Naive thymus-derived CD4-positive, alpha-beta T cell (primary cell): Measurements from ENCODE around the gene ITPRIP. TPM values are rescaled to one million over a fixed set of nuclear protein-coding genes. Genes with fewer than 3 reads are reported as not detected.

Experiments
- ATAC-seq: fragments of 150-1000 bp; cut with Tn5 transposase; 2 replicates; pipeline ENCODE4 v1.10.0; 2021; ENCODE audit warnings: mild to moderate bottlenecking, moderate library complexity
- CTCF ChIA-PET: fragments of 350-600 bp; sonication (Branson Sonifier 250); formaldehyde crosslinking; loops from one replicate; lab custom pipeline; 2021; ENCODE audit warnings: antibody characterized with exemption; lab: Charles Lee
- POLR2A ChIA-PET: fragments of 350-600 bp; sonication (Branson Sonifier 250); formaldehyde crosslinking; loops from one replicate; lab custom pipeline; 2021; ENCODE audit warnings: antibody characterized with exemption, inconsistent platforms; lab: Charles Lee
- DNase-seq, 9 donors: peaks; one replicate each; pipeline versions ENCODE4 v3.0.0 to v3.0.0-alpha.2; 2020 to 2022; ENCODE audit warnings: mixed read lengths in 1 of 9
- H3K27ac ChIP-seq: one replicate; pipeline ENCODE4 v1.7.0; 2013; ENCODE audit warnings: mild to moderate bottlenecking, low read depth, low read length, moderate library complexity
- H3K27me3 ChIP-seq, 2 donors: one replicate each; pipeline ENCODE4 v1.7.0; 2013; ENCODE audit warnings: low read length in 2 of 2, mild to moderate bottlenecking in 2 of 2, moderate library complexity in 2 of 2; ENCODE audit not compliant: control insufficient read depth in 2 of 2, insufficient read depth in 2 of 2
- H3K36me3 ChIP-seq, 3 experiments: 1 replicate in 2 of 3; 2 replicates in 1 of 3; pipeline ENCODE4 v1.7.0; 2013; ENCODE audit warnings: low read length in 3 of 3, mild to moderate bottlenecking in 3 of 3, moderate library complexity in 1 of 3; ENCODE audit not compliant: insufficient read depth in 3 of 3, control insufficient read depth in 2 of 3
- H3K4me1 ChIP-seq, 2 donors: one replicate each; pipeline ENCODE4 v1.7.0; 2013; ENCODE audit warnings: low read length in 2 of 2, mild to moderate bottlenecking in 2 of 2, moderate library complexity in 1 of 2; ENCODE audit not compliant: control insufficient read depth in 2 of 2, insufficient read depth in 2 of 2
- H3K4me3 ChIP-seq: 2 replicates; pipeline ENCODE4 v1.7.0; 2013; ENCODE audit warnings: mild to moderate bottlenecking, low read length
- H3K9me3 ChIP-seq, 3 experiments: 1 replicate in 2 of 3; 2 replicates in 1 of 3; pipeline ENCODE4 v1.7.0; 2013; ENCODE audit warnings: low read length in 3 of 3; ENCODE audit not compliant: control insufficient read depth in 2 of 3
- H3K27ac Mint-ChIP-seq, 9 donors: one replicate each; pipeline ENCODE4 v1.8.0; 2020 to 2022; ENCODE audit warnings: mixed read lengths in 9 of 9, mild to moderate bottlenecking in 8 of 9, moderate library complexity in 5 of 9, inconsistent platforms in 2 of 9
- H3K27me3 Mint-ChIP-seq, 5 donors: one replicate each; pipeline ENCODE4 v1.8.0; 2021 to 2022; ENCODE audit warnings: mixed read lengths in 5 of 5, mild to moderate bottlenecking in 1 of 5
- H3K36me3 Mint-ChIP-seq, 5 donors: one replicate each; pipeline ENCODE4 v1.8.0; 2020 to 2022; ENCODE audit warnings: mixed read lengths in 5 of 5, mild to moderate bottlenecking in 3 of 5, inconsistent platforms in 1 of 5
- H3K4me1 Mint-ChIP-seq, 7 donors: one replicate each; pipeline ENCODE4 v1.8.0; 2020 to 2022; ENCODE audit warnings: mixed read lengths in 7 of 7, mild to moderate bottlenecking in 3 of 7, inconsistent platforms in 1 of 7
- H3K4me3 Mint-ChIP-seq, 10 donors: one replicate each; pipeline ENCODE4 v1.8.0; 2020 to 2022; ENCODE audit warnings: mild to moderate bottlenecking in 10 of 10, mixed read lengths in 10 of 10, moderate library complexity in 6 of 10, inconsistent platforms in 2 of 10
- H3K9me3 Mint-ChIP-seq, 11 donors: one replicate each; pipeline ENCODE4 v1.8.0; 2020 to 2022; ENCODE audit warnings: mixed read lengths in 11 of 11, mild to moderate bottlenecking in 4 of 11, inconsistent platforms in 1 of 11, moderate library complexity in 1 of 11
- intact Hi-C, 2 donors: fragments of 100-400 bp; cut with micrococcal nuclease; formaldehyde crosslinking; loops; one replicate each; pipeline ENCODE4 v1.15.1; 2023
- polyA plus RNA-seq, 2 donors: library from polyadenylated mRNA; unstranded; fragments of 300-500 nt; fragmentation: Illumina TruSeq; gene quantifications; one replicate each; pipeline ENCODE4 v1.2.3, GENCODE V29; 2021
- total RNA-seq, 6 experiments: library from RNA in 5 of 6; stranded (reverse) in 5 of 6; gene quantifications; 1 replicate in 5 of 6; 2 replicates in 1 of 6; pipeline ENCODE4 v1.2.3 and lab custom pipeline; 2021 to 2026

Gene ITPRIP
- total and polyA plus RNA-seq, 7 experiments from 2014 or later, result 17.8 to 129 (median 20.2) TPM

DNA sequence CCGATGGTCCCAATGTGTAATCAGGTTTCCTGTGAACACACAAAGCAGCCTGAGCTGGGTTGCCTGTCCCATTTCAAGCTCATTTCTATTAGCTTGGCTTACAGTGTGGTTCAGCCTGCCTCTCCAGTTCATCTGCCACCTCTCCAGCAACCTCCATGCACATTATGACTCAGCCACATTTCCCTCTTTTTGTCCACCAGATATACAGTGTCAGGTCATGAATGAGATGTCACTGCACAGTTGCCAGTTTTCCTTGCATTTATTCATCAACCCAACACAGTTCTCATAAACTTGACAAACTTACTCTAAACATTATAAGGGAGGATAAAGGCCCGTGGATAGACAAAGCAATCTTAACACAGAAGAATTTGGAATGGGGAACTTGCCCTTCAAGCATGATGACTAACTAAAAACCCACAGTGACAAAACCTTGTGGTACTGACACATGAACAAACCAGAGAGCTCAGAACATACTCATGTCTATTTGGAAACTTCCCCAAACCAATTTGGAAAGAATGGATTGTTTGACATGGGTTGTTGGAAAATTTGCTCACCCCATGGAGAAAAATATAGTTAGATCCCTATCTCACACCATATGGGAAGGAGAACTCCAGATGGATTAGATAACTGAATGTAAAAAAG is 12.9 kb upstream of the ITPRIP start:
- Mint-ChIP-seq H3K27ac (peak overlapping the region in 3 of 9 donors; percentile 6 to 75 (median 28)), H3K9me3 (peaks cover 0 to 2% (median 0%) of the 10 kb centered on the region in 11 donors), H3K27me3 (no peaks in the 10 kb centered on the region), H3K36me3 (no peaks in the 10 kb centered on the region), H3K4me3 (peak overlapping the region in 1 of 10 donors; percentile 65), H3K4me1 (peaks cover 6 to 26% (median 15%) of the 10 kb centered on the region in 7 donors)
- ATAC-seq, result peak; percentile 34
- intact Hi-C loops, result loop anchor here (5.0 kb wide), 2 partner anchors 229 to 434 kb away; partner anchors contain the start of genes SFR1 (in 1 of the 2) and STN1 (in 1 of the 2)
- Histone ChIP-seq H3K4me3 (no peak overlapping the region), H3K36me3 (no peaks in the 10 kb centered on the region), H3K27me3 (no peaks in the 10 kb centered on the region), H3K4me1 (peaks cover 13% of the 10 kb centered on the region in 2 donors), H3K27ac (no peak overlapping the region), H3K9me3 (no peaks in the 10 kb centered on the region)
- POLR2A ChIA-PET, result interaction anchor here (0.6 to 3.4 kb wide), 7 partner anchors 13 to 59 kb away, joined by 3 to 19 read pairs (median 4); partner anchors contain the start of gene ITPRIP
- CTCF ChIA-PET, result interaction anchor here (0.6 to 10.9 kb wide), 19 partner anchors 10 to 845 kb away, joined by 3 to 259 read pairs (median 7); partner anchors contain the start of gene ITPRIP
- DNase-seq, result no peak

DNA sequence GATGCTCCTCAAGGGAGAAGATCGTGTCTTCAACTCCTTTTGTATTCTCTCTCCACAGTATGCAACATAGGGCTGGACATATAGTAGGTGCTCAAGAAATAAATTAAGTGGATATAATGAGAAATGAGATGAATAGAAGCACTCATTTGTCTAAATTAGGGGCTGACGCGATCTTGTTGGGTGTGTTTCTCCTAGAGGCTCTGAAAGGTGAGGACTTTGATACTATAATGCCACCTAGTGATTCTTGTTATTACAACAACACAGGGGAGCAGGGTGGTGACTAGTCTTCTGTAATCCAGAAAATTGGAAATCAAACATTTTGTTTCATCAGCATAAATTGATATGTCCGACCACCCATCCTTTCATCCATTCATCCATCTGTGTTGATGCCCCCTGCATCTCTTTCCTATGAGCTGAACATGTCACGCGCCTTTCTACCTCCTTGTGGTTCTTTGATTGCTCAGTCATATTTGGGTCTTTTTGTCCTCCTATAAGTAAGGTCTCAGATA is 11.9 kb upstream of the ITPRIP start:
- no peaks in the 10 kb centered on the region for H3K27me3 ChIP-seq
- H3K27ac ChIP-seq, result no peak overlapping the region
- DNase-seq, result peak in 7 of 9 donors; percentile 60 to 79 (median 74)
- no peaks in the 10 kb centered on the region for H3K36me3 ChIP-seq
- ChIA-PET CTCF (interaction anchor here (0.7 to 10.9 kb wide), 15 partner anchors 9 to 683 kb away, joined by 3 to 259 read pairs (median 9); partner anchors contain the start of gene ITPRIP), POLR2A (interaction anchor here (1.5 to 3.4 kb wide), 4 partner anchors 12 to 44 kb away, joined by 4 to 19 read pairs (median 10); partner anchors contain the start of gene ITPRIP)
- peak; percentile 68 for ATAC-seq
- H3K9me3 ChIP-seq, result no peaks in the 10 kb centered on the region
- no peak overlapping the region for H3K4me3 Mint-ChIP-seq
- H3K9me3 Mint-ChIP-seq, result peaks cover 0 to 9% (median 3%) of the 10 kb centered on the region in 11 donors
- H3K4me1 Mint-ChIP-seq, result peaks cover 13 to 36% (median 23%) of the 10 kb centered on the region in 7 donors
- no peak overlapping the region for H3K27ac Mint-ChIP-seq
- H3K4me3 ChIP-seq, result no peak overlapping the region
- peaks cover 15 to 16% of the 10 kb centered on the region in 2 donors for H3K4me1 ChIP-seq
- intact Hi-C loops, result loop anchor here (1.0 to 5.0 kb wide), 7 partner anchors 12 to 433 kb away; partner anchors contain the start of genes ITPRIP (in 1 of the 2), SFR1 (in 1 of the 2) and STN1 (in 1 of the 2)
- peaks cover 0 to 8% (median 0%) of the 10 kb centered on the region in 5 donors for H3K36me3 Mint-ChIP-seq
- H3K27me3 Mint-ChIP-seq, result no peaks in the 10 kb centered on the region

DNA sequence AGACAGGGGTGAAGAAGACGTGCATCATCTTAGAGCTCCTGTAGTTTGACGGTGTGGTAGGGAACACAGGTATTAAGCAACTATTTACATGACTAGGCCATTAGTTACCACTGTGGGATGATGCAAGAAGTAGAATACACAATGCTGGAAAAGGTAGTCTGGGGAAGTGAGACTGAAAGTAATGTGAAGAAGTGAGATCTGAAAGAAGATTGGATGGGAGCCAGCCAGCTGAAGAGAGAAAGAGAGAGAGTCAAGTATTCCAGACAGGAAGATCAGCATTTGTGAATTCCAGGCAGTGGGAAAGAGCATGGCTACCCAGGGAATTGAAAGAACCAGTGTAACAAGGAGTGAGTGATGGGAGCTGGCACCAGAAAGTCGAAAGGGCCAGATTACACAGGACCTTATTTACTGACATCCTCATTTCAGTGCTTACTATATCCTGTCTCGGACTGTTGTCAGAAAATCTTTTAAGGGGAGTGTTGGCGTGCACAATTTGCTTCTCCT is 11.4 kb upstream of the ITPRIP start:
- POLR2A ChIA-PET, result interaction anchor here (1.5 to 3.4 kb wide), 2 partner anchors 11 to 43 kb away, joined by 10 to 19 read pairs; partner anchors contain the start of gene ITPRIP
- Histone ChIP-seq H3K4me1 (peaks cover 15 to 16% of the 10 kb centered on the region in 2 donors), H3K9me3 (no peaks in the 10 kb centered on the region), H3K27ac (no peak overlapping the region), H3K27me3 (no peaks in the 10 kb centered on the region), H3K36me3 (no peaks in the 10 kb centered on the region), H3K4me3 (no peak overlapping the region)
- ATAC-seq, result peak; percentile 15
- H3K27ac Mint-ChIP-seq, result no peak overlapping the region
- H3K4me3 Mint-ChIP-seq, result no peak overlapping the region
- peaks cover 0 to 9% (median 3%) of the 10 kb centered on the region in 11 donors for H3K9me3 Mint-ChIP-seq
- peaks cover 0 to 9% (median 0%) of the 10 kb centered on the region in 5 donors for H3K36me3 Mint-ChIP-seq
- CTCF ChIA-PET, result interaction anchor here (0.9 to 10.9 kb wide), 9 partner anchors 12 to 682 kb away, joined by 3 to 259 read pairs (median 24); partner anchors contain the start of gene ITPRIP
- DNase-seq, result no peak
- intact Hi-C loops, result loop anchor here (1.0 to 5.0 kb wide), 7 partner anchors 11 to 432 kb away; partner anchors contain the start of genes ITPRIP (in 1 of the 2), SFR1 (in 1 of the 2) and STN1 (in 1 of the 2)
- no peaks in the 10 kb centered on the region for H3K27me3 Mint-ChIP-seq
- H3K4me1 Mint-ChIP-seq, result peaks cover 13 to 36% (median 23%) of the 10 kb centered on the region in 7 donors

DNA sequence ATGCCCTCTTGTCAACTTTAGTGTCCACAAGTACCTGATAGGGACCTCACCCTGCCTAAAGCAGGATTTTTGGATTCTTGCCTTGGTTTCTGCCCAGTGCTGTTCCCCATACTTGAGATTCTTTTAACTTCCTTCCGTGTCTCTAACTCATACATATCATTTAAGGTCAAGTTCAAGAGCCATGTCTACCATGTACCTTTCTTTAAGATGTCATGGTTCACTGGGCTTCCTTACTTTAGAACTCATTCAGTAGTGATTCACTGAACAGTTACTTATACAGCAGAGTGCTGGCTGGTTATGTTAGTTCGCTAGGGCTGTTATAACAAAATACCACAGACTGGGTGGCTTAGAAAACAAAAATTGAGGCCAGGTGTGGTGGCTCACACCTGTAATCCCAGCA is 10.3 kb upstream of the ITPRIP start:
- no peaks in the 10 kb centered on the region for H3K9me3 ChIP-seq
- POLR2A ChIA-PET, result interaction anchor here (1.5 to 2.0 kb wide), 2 partner anchors 10 to 41 kb away, joined by 7 to 10 read pairs; partner anchors contain the start of gene ITPRIP

DNA sequence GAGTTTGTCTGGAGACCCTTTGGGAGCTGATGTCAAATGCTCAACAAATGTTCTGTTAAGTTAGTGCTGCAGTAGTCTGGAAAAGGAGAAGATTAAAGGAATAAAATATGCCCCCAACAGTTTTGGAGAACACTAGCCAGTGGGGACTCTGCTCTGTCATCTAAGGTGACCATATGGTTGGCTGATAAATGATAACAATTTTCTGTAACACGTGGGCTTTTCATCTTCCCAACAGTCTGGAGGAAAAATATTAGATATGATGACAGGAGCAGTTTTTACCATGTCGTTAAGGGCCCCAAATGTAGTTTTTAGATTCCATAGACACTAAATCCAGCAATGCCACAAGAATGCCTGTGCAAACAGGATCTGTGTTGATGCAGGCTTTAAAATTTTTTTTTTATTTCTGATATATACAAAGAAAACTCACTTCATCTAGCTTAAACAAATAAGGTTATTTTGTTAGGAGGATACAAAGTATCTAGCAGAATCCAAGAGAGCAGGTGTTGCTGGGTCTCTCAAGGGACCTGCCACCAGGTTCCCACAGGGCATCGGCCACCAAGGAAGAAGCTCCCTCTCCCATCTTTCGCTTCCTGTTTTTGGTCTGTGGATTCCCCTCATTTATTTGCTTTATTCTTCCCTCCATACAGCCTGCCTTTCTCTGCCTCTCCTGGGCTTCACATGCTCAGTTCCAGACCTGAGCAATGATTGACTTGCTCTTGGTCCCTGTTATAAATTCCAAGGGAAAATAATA is 9.2 kb upstream of the ITPRIP start:
- Histone ChIP-seq H3K27ac (no peak overlapping the region), H3K4me3 (no peak overlapping the region), H3K27me3 (no peaks in the 10 kb centered on the region), H3K9me3 (no peaks in the 10 kb centered on the region), H3K36me3 (no peaks in the 10 kb centered on the region), H3K4me1 (peaks cover 5 to 11% of the 10 kb centered on the region in 2 donors)
- ChIA-PET POLR2A (interaction anchor here (0.6 to 2.4 kb wide), 5 partner anchors 9 to 56 kb away, joined by 3 to 11 read pairs (median 4); partner anchors contain the start of gene ITPRIP), CTCF (interaction anchor here (0.8 to 10.9 kb wide), 6 partner anchors 8 to 72 kb away, joined by 3 to 259 read pairs (median 4); partner anchors contain the start of gene ITPRIP)
- DNase-seq (no peak), ATAC-seq (no peak)
- Mint-ChIP-seq H3K4me3 (peak overlapping the region in 1 of 10 donors; percentile 19), H3K4me1 (peaks cover 9 to 33% (median 19%) of the 10 kb centered on the region in 7 donors), H3K27ac (peak overlapping the region in 2 of 9 donors; percentile 27 to 46), H3K27me3 (no peaks in the 10 kb centered on the region), H3K9me3 (peaks cover 0 to 9% (median 3%) of the 10 kb centered on the region in 11 donors), H3K36me3 (peaks cover 0 to 9% (median 0%) of the 10 kb centered on the region in 5 donors)
- intact Hi-C loops, result no loop called here

More for the DNA sequence above, 10.3 kb upstream of the ITPRIP start:
- H3K36me3 Mint-ChIP-seq, result peaks cover 0 to 9% (median 0%) of the 10 kb centered on the region in 5 donors
- DNase-seq (no peak), ATAC-seq (no peak)
- H3K4me1 Mint-ChIP-seq, result peaks cover 13 to 36% (median 23%) of the 10 kb centered on the region in 7 donors
- no peak overlapping the region for H3K27ac Mint-ChIP-seq
- no peaks in the 10 kb centered on the region for H3K36me3 ChIP-seq
- intact Hi-C loops, result no loop called here
- no peak overlapping the region for H3K4me3 ChIP-seq
- H3K27ac ChIP-seq, result no peak overlapping the region
- CTCF ChIA-PET, result interaction anchor here (1.7 to 10.9 kb wide), 4 partner anchors 27 to 57 kb away, joined by 4 to 259 read pairs (median 125); no protein-coding TSS in a partner anchor
- H3K4me1 ChIP-seq, result peaks cover 10 to 11% of the 10 kb centered on the region in 2 donors
- no peak overlapping the region for H3K4me3 Mint-ChIP-seq
- H3K9me3 Mint-ChIP-seq, result peaks cover 0 to 9% (median 3%) of the 10 kb centered on the region in 11 donors
- H3K27me3 Mint-ChIP-seq, result no peaks in the 10 kb centered on the region
- no peaks in the 10 kb centered on the region for H3K27me3 ChIP-seq
